H1 (cell line): ENCODE data around the gene SSUH2. TPM values are rescaled to one million over a fixed set of nuclear protein-coding genes. Genes with fewer than 3 reads are reported as not detected.

ENCODE experiments used
- CHD7 ChIP-seq: fragments of 300-600 bp; sonication (generic); IDR thresholded peaks from 2 replicates; pipeline ENCODE4 v1.7.1; 2012; ENCODE audit warnings: low read length, moderate library complexity, mild to moderate bottlenecking, inconsistent platforms; ENCODE audit not compliant: insufficient replicate concordance
- KDM1A ChIP-seq: fragments of 200-600, 300-600 bp; sonication (generic); IDR thresholded peaks from 2 replicates; pipeline ENCODE4 v1.7.1; 2016; ENCODE audit warnings: mild to moderate bottlenecking, low read length, borderline replicate concordance
- polyA plus RNA-seq, 7 experiments: library from polyadenylated mRNA; depleted of rRNA in 3 of 7; stranded (reverse) in 5 of 7; unstranded in 2 of 7; fragments of >200 nt in 5 of 7; fragments of 200-250 nt in 2 of 7; gene quantifications; 1 replicate in 5 of 7; 2 replicates in 1 of 7; 4 replicates in 1 of 7; pipeline versions ENCODE4 v1.2.1 to v1.2.3, GENCODE V29; 2011 to 2013; ENCODE audit warnings: missing spikeins in 2 of 7, mixed read lengths in 2 of 7
- total RNA-seq: library from RNA; stranded (reverse); fragmentation: NEBNext Ultra II Directional; extraction: Animal tissue kit (Norgen Biotek cat#: 25700); gene quantifications from 2 replicates; pipeline ENCODE4 v1.2.1, GENCODE V29; 2021

Gene SSUH2
- total and polyA plus RNA-seq, 2 of the 8 experiments (the other 6 are each of a cell fraction or from before 2014, with no cell fraction given), result 0.62 to 0.69 TPM

DNA sequence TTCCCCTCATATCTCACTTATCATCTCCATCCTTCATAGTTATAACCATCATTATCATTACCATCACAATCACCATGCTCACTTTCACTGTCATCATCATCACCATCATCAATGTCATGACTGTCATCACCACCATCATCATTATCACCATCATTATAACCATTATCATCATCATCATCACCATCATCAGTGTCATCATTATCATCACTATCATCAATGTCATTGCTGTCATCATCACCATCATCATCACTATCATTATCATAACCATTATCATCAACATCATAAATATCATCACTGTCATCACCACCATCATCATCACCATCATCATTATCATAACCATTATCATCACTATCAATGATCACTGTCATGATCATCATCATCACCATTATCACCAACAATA, 44.1 kb downstream of the SSUH2 start (continued):
- TF ChIP-seq CHD7 (no peak), KDM1A (no peak)
